HG02623 (cell line): ENCODE results near the gene SAA4.
"Not testable (repeated sequence)": the region's sequence is repeated elsewhere in the genome, so short reads cannot be mapped to it uniquely, and the experiment has no call there.

Experiments used
- ATAC-seq: cut with Tn5 transposase; IDR thresholded peaks from one replicate; pipeline ENCODE4 v1.9.1; 2021; ENCODE audit warnings: moderate library complexity; ENCODE audit not compliant: unreplicated experiment

SAA4 gene

DNA sequence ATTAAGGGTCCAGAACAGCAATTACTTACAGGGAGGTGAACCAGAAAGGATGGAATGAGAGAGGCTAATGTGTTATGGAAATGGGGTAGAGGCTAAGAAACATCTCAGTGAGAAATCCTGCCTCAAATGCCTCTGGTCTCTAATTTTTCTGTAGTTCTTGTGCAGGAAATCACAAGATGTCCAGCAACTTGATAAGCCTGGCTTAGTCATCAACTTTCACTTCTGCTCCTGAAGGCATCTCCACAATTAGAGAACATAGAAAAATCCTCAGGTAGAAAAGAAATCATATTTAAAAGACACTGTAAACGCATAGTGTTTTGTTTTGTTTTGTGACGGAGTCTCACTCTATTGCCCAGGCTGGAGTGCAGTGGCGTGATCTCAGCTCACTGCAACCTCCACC lies 45.2 kb downstream of the SAA4 start:
- no peak for ATAC-seq

DNA sequence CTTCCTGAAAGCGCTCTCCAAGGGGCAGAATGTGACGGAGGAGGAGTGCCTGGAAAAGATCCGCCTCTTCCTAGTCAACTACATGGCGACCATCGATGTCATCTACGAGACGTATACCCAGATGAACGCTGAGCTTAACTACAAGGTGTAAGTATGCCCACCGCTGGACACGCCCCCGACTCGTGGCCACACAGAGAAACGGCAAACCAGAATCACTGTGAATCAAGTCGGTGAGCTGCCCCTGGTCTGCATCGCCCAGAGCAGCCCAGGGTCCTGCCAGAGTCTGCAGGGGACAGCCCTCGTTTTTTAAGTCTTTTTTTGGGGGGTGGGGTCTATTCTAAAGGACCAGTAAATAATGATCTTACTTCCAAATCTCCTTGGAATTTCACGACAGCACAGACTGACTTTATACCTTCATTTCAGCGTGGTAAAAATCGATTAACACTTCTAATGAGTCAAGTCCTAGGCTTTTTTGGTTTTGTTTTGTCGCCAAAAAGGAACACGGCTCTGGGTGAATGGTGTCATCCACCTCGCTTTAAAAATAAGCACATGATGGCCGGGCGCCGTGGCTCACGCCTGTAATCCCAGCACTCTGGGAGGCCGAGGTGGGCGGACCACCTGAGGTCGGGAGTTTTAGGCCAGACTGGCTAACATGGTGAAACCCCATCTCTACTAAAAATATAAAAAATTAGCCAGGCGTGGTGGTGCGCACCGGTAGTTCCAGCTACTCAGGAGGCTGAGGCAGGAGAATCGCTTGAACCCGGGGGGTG lies 46.9 kb downstream of the SAA4 start:
- not testable (repeated sequence) for ATAC-seq

DNA sequence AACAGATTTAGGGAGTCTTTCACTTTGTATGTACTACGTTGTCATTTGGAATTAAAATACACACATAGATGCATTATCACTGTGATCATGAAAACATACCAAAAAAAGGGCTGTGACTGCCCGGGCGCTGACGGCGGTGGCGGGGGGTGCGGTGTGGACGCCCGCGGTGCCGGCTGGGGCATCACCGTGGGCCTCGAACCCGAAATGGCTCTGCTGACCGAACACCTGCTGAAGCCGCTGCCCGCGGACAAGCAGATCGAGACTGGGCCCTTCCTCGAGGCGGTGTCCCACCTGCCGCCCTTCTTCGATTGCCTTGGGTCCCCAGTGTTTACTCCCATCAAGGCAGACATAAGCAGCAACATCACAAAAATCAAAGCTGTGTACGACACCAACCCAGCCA lies 47.8 kb downstream of the SAA4 start:
- ATAC-seq, result no peak
